OCI-LY7 (cell line): ENCODE measurements around the gene ARHGAP4. TPM values are rescaled to one million over a fixed set of nuclear protein-coding genes. Genes with fewer than 3 reads are reported as not detected.

Experiments
- BruUV-seq: library from RNA; stranded (reverse); fragments of 400-500 nt; replicated peaks from 2 replicates; lab custom pipeline; 2021; lab: Mats Ljungman, UMichigan
- CTCF ChIA-PET: fragments of 300-600 bp; sonication (Branson Sonifier 250); formaldehyde crosslinking; loops from one replicate; lab custom pipeline; 2022; ENCODE audit warnings: antibody characterized with exemption; ENCODE audit not compliant: unreplicated experiment; lab: Charles Lee
- POLR2A ChIA-PET: fragments of 300-600 bp; sonication (Branson Sonifier 250); formaldehyde crosslinking; loops from one replicate; lab custom pipeline; 2022; ENCODE audit warnings: antibody characterized with exemption; lab: Charles Lee
- DNase-seq: peaks from one replicate; pipeline ENCODE4 v3.0.0-alpha.2; 2015; ENCODE audit warnings: low spot score
- H2AFZ ChIP-seq: fragments of 200-600 bp; sonication (generic), shearing (Covaris generic); 2 replicates; pipeline ENCODE4 v1.6.1; 2014; ENCODE audit warnings: mild to moderate bottlenecking, antibody characterized with exemption, low read length, moderate library complexity
- H3K27ac ChIP-seq: fragments of 200-600 bp; sonication (generic); 2 replicates; pipeline ENCODE4 v1.5.1; 2014; ENCODE audit warnings: mixed run types, low read depth, mild to moderate bottlenecking, moderate library complexity, low read length, inconsistent platforms; ENCODE audit not compliant: poor library complexity, severe bottlenecking
- H3K36me3 ChIP-seq: fragments of 200-600 bp; sonication (generic); 2 replicates; pipeline ENCODE4 v1.6.1; 2014; ENCODE audit warnings: mild to moderate bottlenecking, antibody characterized with exemption, low read length, moderate library complexity, mixed read lengths; ENCODE audit not compliant: insufficient read depth
- H3K4me1 ChIP-seq: fragments of 200-600 bp; sonication (generic); 2 replicates; pipeline ENCODE4 v1.5.1; 2014; ENCODE audit warnings: mild to moderate bottlenecking, low read length; ENCODE audit not compliant: insufficient read depth, poor library complexity, severe bottlenecking
- H3K4me2 ChIP-seq: fragments of 200-600 bp; sonication (generic); 2 replicates; pipeline ENCODE4 v1.6.1; 2014; ENCODE audit warnings: mild to moderate bottlenecking, low read length
- H3K4me3 ChIP-seq: fragments of 200-600 bp; sonication (generic); 2 replicates; pipeline ENCODE4 v1.5.1; 2014; ENCODE audit warnings: mild to moderate bottlenecking, low read depth, low read length; ENCODE audit not compliant: poor library complexity, severe bottlenecking
- H3K79me2 ChIP-seq: fragments of 200-600 bp; sonication (generic); 2 replicates; pipeline ENCODE4 v1.6.1; 2016; ENCODE audit warnings: low read depth, mild to moderate bottlenecking, low read length, moderate library complexity, mixed read lengths; ENCODE audit not compliant: insufficient read depth
- H3K9me2 ChIP-seq: fragments of 200-600 bp; sonication (generic); 2 replicates; pipeline ENCODE4 v1.6.1; 2016; ENCODE audit warnings: mild to moderate bottlenecking, low read length, mixed read lengths; ENCODE audit not compliant: insufficient read depth
- H3K9me3 ChIP-seq: fragments of 200-600 bp; sonication (generic); 2 replicates; pipeline ENCODE4 v1.6.1; 2014; ENCODE audit warnings: mild to moderate bottlenecking, mixed run types, low read length, mixed read lengths
- H4K20me1 ChIP-seq: fragments of 200-600 bp; sonication (generic); 2 replicates; pipeline ENCODE4 v1.6.1; 2014; ENCODE audit warnings: mild to moderate bottlenecking, antibody characterized with exemption, low read length, moderate library complexity, mixed read lengths; ENCODE audit not compliant: insufficient read depth
- CTCF ChIP-seq: fragments of 200-600 bp; sonication (generic); conservative IDR thresholded peaks from 2 replicates; pipeline ENCODE4 v1.5.1; 2014; ENCODE audit warnings: mild to moderate bottlenecking, antibody characterized with exemption, low read length, moderate library complexity, mixed read lengths
- EZH2phosphoT487 ChIP-seq: fragments of 200-600 bp; sonication (generic); IDR thresholded peaks from 2 replicates; pipeline ENCODE4 v1.6.1; 2018; ENCODE audit warnings: low read depth, borderline replicate concordance, mild to moderate bottlenecking, mixed run types, antibody characterized with exemption, low read length, moderate library complexity, mixed read lengths
- intact Hi-C: fragments of 100-400 bp; cut with micrococcal nuclease; formaldehyde crosslinking; loops from one replicate; pipeline ENCODE4 v1.10.0; 2022; ENCODE audit not compliant: unreplicated experiment
- total RNA-seq, 2 experiments: library from RNA; depleted of rRNA in 1 of 2; stranded (reverse); fragments of >200 nt in 1 of 2; shearing (Covaris generic) in 1 of 2; gene quantifications; 2 replicates each; pipeline ENCODE4 v1.2.3, GENCODE V29; 2014 to 2022

Gene ARHGAP4
- total RNA-seq, 2 experiments from 2014 or later, result 126 to 128 TPM

- BruUV-seq, result no TSS peak
- peaks cover 82% of the 10 kb centered on the region for H3K79me2 ChIP-seq
- no peak for TF ChIP-seq EZH2phosphoT487
- H3K9me3 ChIP-seq, result no peaks in the 10 kb centered on the region
- peak overlapping the region; percentile 78 for H3K4me3 ChIP-seq
- intact Hi-C loops, result loop anchor here (5.0 kb wide), 1 partner anchor 174 kb away; the partner anchor contains the start of genes IDH3G and SSR4
- peaks cover 33% of the 10 kb centered on the region for H3K4me1 ChIP-seq
- H2AFZ ChIP-seq, result no peak overlapping the region
- CTCF ChIA-PET, result interaction anchor here (1.0 to 1.1 kb wide), 2 partner anchors 13 to 40 kb away, joined by 3 read pairs; no protein-coding TSS in a partner anchor
- H3K4me2 ChIP-seq, result peak overlapping the region; percentile 100
- H3K9me2 ChIP-seq, result no peaks in the 10 kb centered on the region
- POLR2A ChIA-PET, result interaction anchor here (1.1 to 1.5 kb wide), 3 partner anchors 9 to 39 kb away, joined by 4 to 6 read pairs (median 4); no protein-coding TSS in a partner anchor
- peaks cover 14% of the 10 kb centered on the region; the same call in 1 of the 2 replicates for H4K20me1 ChIP-seq
- H3K36me3 ChIP-seq, result peaks cover 86% of the 10 kb centered on the region
- DNase-seq, result no peak
- no peak overlapping the region for H3K27ac ChIP-seq
These were observed 40.2 kb upstream of the ARHGAP4 start for GRCh38 chrX:153966283-153966688.

- no peak for TF ChIP-seq CTCF
- TF ChIP-seq EZH2phosphoT487, result no peak
- Histone ChIP-seq H3K36me3 (peaks cover 94% of the 10 kb centered on the region), H3K9me3 (no peaks in the 10 kb centered on the region), H3K27ac (no peak overlapping the region), H3K4me2 (no peak overlapping the region), H3K4me1 (peaks cover 33% of the 10 kb centered on the region), H3K79me2 (peaks cover 73% of the 10 kb centered on the region), H3K9me2 (no peaks in the 10 kb centered on the region), H3K4me3 (no peak overlapping the region), H2AFZ (no peak overlapping the region), H4K20me1 (peaks cover 14% of the 10 kb centered on the region; the same call in 1 of the 2 replicates)
- no TSS peak for BruUV-seq
- POLR2A ChIA-PET, result no interaction called here
- intact Hi-C loops, result loop anchor here (5.0 kb wide), 1 partner anchor 173 kb away; the partner anchor contains the start of genes IDH3G and SSR4
- CTCF ChIA-PET, result no interaction called here
- DNase-seq, result no peak
These were observed 39.3 kb upstream of the ARHGAP4 start for GRCh38 chrX:153965406-153965805.

- H2AFZ ChIP-seq, result no peak overlapping the region
- no peaks in the 10 kb centered on the region for H3K9me2 ChIP-seq
- H3K4me2 ChIP-seq, result no peak overlapping the region
- peaks cover 14% of the 10 kb centered on the region; the same call in 1 of the 2 replicates for H4K20me1 ChIP-seq
- no peaks in the 10 kb centered on the region for H3K9me3 ChIP-seq
- BruUV-seq, result no TSS peak
- TF ChIP-seq EZH2phosphoT487 (no peak), CTCF (no peak)
- peaks cover 33% of the 10 kb centered on the region for H3K4me1 ChIP-seq
- intact Hi-C loops, result no loop called here
- H3K36me3 ChIP-seq, result peaks cover 99% of the 10 kb centered on the region
- H3K4me3 ChIP-seq, result no peak overlapping the region
- H3K79me2 ChIP-seq, result peaks cover 61% of the 10 kb centered on the region
- POLR2A ChIA-PET, result no interaction called here
- H3K27ac ChIP-seq, result no peak overlapping the region
- CTCF ChIA-PET, result no interaction called here
- no peak for DNase-seq
These were observed 38.0 kb upstream of the ARHGAP4 start for GRCh38 chrX:153964105-153964504.
